ENCODE data around the gene TBXAS1.

DNA sequence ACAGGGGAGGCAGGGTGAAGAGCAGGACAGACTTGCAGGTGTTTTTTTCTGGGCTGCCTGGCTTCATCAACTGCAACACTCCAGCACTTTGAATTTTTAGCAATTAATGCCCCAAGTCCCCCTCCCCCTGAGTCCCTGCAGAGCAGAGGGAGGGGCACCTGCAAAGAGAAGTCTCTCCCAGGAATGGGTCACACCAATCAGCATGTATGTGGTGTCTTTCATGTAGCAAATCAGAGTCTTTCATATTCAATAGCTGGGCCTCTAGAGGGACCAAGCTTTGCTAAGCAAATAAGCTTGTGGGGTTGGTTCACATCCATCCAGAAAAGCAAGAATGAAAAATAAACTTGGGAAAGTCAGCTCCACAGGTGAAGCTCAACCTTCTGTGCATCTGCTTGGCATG is 143.0 kb downstream of the TBXAS1 start:
- TF ChIP-seq, protein P1, sequence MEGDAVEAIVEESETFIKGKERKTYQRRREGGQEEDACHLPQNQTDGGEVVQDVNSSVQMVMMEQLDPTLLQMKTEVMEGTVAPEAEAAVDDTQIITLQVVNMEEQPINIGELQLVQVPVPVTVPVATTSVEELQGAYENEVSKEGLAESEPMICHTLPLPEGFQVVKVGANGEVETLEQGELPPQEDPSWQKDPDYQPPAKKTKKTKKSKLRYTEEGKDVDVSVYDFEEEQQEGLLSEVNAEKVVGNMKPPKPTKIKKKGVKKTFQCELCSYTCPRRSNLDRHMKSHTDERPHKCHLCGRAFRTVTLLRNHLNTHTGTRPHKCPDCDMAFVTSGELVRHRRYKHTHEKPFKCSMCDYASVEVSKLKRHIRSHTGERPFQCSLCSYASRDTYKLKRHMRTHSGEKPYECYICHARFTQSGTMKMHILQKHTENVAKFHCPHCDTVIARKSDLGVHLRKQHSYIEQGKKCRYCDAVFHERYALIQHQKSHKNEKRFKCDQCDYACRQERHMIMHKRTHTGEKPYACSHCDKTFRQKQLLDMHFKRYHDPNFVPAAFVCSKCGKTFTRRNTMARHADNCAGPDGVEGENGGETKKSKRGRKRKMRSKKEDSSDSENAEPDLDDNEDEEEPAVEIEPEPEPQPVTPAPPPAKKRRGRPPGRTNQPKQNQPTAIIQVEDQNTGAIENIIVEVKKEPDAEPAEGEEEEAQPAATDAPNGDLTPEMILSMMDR (IDR thresholded peaks at IDR 0.05), result no peak
- TF ChIP-seq CREB1 (CRISPR knock-in tag; IDR thresholded peaks at IDR 0.05), result no peak

Data from WTC11 (cell line).